Ramos (cell line): ENCODE measurements around the gene CPSF4L.

ENCODE experiments used
- in situ Hi-C: fragments of 300-500 bp; cut with MboI; formaldehyde crosslinking; loops from one replicate; pipeline ENCODE4 v1.14.3; 2022; ENCODE audit warnings: low sequenced_read_pairs; ENCODE audit not compliant: unreplicated experiment

Gene CPSF4L

DNA sequence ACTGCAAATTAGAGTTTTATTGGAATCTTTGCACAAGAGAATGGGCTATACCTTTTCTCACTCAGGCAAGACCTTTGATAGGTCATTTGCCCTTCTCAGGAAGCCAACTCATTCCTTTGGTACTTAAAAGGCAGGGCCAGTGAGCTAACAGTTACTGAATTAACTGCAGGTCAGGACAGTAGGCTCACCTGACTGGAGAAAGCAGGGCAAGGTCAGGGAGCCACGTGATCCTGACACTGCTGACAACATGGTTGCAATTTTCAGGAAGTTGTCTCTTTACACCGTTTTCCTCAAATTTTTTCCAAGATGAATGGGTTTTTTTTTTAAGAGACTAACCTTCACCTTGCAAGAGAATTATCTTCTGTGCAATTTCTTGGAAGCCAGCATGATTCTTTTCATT is 21.1 kb downstream of the CPSF4L start:
- in situ Hi-C loops: no loop called here

DNA sequence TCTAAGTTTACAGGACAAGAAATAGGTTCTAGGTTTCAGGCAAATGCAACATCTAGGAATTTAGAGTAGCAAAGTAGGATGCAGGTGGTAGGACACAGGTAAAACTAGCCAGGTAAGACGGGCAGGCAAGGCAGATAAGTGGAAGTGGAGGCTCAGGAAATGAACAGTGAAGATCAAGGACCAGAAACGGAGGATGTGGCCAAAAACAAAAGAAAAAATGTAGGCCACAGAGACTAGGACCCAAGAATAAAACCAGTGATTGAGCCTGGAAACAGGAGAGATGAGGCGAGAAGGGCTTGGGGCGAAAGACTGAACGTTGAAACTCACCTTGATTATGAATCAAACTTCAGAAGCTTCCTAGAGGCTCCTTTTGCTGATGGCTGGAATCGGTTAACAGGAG is 24.0 kb downstream of the CPSF4L start:
- in situ Hi-C loops: no loop called here

DNA sequence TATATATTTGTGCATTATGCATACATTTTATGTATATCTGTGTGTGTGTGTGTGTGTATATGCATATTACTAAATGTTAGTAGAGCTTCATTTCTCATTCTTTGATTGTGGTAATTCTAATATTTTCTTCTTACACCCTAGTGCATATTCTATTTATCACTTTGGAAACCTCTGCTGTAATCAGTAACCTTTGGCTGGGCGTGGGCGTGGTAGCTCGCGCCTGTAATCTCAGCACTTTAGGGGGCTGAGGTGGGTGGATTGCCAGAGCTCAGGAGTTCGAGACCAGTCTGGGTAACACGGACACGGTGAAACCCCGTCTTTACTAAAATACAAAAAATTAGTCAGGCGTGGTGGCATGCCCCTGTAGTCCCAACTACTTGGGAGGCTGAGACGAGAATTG is 26.9 kb downstream of the CPSF4L start:
- in situ Hi-C loops: no loop called here

DNA sequence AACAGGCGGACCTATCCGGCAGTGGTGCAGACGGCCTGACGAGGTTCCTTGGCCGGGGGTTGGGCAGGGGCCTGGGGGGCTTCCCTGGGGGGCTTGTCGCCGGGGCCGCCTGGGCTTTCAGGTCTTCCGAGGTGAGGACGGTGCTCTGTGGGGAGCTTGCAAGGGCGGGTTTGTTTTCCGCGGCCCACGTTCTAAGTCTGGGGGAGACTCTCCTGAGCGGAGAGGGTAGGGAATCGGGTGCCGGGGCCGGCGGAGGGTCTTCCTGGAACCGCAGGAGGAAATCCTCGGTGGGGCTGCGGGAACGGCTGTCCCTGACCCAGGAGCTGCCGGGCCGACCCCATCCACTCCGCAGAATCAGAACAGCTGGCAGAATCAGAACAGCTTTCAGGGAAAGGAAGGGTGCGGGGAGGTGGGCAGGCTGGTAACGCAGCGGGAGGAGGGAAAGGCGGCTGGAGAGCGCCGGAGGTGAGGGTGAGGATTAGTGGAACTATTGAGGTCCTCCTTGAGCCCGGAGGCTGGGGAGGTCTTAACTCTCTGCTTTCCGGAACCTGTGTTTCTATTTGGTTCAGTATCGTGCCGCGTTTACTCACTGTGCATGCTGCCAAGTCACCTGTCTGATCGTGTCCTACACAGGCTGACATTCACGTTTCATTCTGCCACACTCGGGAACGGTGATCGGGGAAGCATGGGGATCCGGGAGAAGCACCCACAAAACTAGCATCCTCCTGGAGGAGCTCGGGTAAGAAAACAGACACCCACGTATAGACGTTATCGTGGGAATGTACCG is 28.9 kb downstream of the CPSF4L start:
- in situ Hi-C loops: no loop called here

DNA sequence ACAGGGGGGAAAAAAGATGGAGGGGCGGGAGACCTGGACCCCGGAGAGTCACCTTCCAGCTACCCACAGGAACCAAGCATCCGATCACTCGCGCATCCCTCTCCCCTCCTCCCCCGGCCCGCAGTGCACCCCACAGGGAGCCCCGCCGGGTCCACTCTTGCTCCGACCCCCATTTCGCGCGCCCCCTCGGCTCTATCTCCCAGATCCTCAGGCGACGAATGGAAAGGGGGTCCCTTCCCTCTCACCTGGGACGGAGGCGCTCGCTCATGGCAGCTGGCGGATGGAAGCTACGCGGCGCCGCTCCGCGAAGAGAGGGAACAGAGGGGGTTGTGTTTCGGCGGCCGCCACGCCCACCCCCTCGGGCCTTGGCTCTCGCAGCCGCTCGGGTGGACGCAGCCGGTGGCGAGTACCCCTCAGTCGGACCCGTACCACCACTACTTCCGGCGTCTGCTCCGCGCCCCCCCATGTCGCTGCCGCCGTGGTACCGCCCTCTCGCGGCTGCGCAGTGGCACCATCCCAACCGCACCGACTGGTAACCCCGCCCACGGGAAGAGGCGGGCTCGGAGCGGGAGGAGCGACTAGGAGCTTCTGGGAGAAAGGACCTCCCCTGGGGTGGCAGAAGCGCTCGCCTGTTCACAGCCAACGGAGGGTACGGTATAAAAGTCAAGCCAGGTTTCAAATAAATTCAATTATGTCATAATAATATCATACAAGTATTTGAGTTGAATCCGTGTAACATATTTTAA is 29.7 kb downstream of the CPSF4L start:
- in situ Hi-C loops: no loop called here

DNA sequence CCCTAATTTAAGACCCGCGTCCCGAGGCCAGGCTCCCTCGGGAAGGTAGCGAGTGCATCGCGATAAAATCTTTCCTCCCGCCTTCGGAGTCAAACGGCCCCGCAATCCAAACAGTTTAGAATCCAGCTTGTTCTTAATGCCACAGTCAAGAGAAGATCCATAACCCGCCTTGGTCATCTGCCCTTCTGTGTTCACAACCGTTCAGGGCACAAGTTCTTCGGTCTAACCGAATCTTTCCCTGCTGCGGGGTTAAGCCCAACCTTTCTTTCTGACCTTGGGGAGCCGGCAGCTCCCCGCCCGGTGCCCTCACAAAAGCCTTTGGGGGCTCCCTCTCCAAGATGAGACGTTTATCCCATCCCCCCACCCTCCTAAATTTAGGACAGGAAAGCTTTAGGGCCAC is 30.3 kb downstream of the CPSF4L start:
- in situ Hi-C loops: no loop called here

DNA sequence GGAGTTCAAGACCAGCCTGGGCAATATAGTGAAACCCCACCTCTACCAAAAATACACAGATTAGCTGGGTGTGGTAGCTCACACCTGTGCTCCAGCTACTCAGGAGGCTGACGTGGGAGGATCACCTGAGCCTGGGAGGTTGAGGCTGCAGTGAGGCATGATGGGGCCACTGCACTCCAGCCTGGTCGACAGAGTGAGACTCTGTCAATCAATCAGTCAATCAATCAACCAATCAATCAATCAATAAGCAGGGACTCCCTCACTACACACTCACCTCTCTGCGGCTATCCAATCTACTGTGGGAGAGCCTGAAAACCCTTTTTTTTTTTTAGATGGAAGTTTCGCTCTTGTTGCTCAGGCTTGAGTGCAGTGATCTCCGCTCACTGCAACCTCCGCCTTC is 31.6 kb downstream of the CPSF4L start:
- in situ Hi-C loops: no loop called here

DNA sequence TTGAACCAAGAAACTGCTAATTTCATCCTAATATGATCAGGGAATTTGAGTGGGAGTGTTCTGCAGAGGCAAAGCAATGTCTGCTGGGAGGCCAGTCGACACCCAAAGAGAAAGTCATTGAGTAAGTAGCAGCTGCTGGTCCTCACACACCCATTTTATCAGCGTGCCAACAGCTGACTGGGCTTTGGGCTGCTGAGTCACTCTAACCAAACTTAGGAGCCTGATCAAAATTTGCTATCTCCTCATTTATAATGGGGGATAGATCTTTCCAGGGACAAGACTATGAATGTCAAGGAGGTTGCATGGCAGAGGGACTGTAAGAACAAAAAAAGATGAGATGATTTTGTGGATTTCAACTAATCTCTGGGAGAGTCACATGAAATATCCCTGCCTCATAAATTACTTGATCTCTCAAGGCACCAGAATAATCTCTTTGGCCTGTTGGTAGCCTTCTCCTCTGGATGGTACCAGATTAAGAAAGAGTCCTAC is 32.9 kb downstream of the CPSF4L start:
- in situ Hi-C loops: no loop called here

DNA sequence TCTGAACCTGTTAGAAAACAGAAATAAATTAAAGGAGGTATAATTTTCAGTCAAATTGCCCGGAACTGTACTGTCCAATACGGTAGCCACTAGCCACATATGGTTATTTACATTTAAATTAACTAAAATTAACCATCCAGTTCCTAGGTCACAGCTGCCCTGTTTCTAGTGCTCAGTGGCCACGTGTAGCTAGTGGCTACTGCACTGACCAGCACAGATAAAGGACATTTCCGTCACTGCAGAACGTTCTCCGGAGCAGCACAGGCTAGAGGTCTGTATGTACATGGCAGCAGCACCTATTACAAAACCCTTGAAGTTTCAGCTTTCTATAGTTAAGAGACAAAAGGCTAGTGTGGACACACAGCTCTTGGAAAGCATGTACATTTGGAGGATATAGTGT is 33.7 kb downstream of the CPSF4L start:
- in situ Hi-C loops: no loop called here

DNA sequence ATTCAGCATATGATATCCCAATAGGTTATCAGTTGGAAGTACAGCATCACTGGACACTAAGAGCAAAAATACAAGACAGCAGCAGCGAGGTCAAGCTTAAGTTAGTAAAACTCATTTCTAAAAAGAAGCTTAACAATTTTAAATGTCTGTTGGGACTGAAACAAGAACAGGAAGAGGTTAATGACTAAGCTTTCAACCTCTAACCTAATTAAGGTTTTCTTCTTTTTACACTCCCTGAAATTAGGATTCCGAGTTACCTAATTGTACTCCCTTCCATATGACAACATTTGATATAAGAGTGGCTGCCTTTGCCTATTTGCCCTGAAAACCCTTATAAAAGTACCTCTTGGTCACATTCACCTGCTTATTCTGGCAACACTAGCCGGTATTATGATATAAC is 34.3 kb downstream of the CPSF4L start:
- in situ Hi-C loops: no loop called here

DNA sequence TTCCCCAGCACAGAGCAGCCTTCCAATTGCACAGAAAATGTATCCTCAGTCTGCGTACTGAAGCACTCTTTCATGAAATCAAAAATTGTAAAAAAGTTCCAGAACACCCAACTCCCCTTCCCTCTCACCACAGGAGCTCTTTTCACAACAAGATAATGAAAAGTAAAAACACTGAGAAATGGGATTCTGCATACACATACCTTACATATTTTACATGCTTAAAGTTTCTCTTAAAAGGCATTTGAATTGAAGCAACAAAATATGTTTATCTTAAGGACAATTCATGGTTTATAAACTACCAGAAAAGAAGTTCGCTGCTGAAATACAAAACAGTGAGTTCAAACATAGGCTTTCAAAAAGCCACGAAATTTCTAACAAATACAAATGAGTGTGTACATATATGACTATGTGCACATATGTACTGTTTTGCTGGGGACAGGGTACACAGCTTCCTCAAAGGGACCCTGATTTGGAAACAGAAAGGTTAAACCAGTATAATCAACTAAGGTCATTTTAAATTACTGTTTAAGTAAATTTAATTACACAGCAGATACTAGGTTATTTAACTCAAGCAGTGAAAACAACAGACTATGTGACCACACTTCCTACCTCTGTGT is 35.0 kb downstream of the CPSF4L start:
- in situ Hi-C loops: no loop called here

DNA sequence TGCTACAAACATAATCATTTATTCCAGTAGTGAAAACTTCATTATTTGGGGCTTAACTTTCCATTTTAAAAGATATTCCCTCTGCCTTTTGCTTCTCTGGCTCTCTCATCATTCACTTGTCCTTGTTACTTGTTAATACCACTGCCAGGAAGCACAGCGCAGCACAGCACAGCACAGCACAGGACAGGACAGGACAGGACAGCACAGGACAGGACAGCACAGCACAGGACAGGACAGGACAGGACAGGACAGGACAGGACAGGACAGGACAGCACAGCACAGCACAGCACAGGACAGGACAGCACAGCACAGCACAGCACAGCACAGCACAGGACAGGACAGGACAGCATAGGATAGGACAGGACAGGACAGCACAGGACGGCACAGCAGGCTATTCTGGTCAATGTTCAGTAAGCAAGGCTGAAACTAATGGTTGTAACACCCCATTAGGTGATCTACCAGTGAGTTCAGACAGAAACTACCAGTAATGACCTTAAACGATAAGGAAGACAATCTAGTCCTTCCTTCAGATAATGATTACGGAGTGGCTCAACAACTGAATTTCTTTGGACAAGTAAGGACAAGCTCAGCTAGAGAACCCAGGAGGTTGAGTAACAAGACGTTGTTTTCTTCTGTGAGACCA is 36.9 kb downstream of the CPSF4L start:
- in situ Hi-C loops: no loop called here

DNA sequence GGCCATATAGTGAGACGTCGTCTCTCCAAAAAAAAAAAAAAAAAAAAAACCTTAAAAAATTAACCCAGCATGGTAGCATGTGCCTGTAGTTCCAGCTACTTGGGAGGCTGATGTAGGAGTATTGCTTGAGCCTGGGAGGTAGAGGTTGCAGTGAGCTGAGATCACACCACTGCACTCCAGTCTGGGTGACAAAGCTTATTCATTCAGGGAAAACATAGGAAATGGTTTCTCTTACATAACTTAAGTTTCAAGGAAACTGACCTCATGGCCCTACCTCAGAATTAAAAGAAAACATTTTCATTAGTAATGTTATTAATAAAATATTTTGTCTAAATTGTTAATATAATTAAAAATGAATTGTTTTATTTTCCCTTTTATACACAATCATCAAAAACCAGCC is 37.4 kb downstream of the CPSF4L start:
- in situ Hi-C loops: no loop called here

DNA sequence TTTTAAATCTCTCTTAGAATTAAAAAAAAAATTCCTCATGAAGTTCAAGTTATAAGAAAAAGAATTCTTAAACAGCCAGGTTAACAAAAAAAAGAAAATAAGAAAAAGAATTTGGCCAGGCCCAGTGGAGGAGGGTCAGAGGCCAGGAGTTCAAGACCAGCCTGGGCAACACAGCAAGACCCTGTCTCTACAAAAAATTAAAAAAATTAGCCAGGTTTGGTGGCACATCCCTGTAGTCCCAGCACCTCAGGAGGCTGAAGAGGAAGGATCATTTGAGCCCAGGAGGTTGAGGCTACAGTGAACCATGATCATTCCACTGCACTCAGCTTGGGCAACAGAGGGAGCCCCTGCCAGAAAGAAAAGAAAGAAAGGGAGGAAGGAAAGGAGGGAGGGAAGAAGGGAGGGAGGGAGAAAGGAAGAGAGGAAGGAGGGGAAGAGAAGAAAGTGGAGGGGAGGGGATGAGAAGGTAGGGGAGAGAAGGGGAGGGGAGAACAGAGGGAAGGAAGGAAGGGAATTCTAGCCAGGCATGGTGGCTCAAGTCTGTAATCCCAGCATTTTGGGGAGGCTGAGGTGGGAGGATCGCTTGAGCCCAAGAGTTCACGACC is 38.0 kb downstream of the CPSF4L start:
- in situ Hi-C loops: no loop called here

DNA sequence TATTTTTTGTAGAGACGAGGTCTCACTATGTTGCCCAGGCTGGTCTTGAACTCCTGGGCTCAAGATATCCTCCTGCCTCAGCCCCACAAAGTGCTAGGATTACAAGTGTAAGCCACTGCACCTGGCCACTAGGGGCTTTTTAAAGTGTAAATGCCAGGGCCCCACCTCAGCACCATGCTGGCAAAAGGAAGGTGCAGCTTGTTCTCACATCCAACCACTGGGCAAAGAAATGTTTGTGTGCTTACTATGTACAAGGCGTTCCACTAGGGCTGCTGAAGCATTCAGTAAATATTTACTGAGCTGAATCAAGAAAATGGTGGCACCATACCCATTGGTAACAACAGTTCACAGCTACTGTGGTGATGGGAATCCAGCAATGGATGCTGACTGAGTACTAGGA is 46.2 kb downstream of the CPSF4L start:
- in situ Hi-C loops: no loop called here

DNA sequence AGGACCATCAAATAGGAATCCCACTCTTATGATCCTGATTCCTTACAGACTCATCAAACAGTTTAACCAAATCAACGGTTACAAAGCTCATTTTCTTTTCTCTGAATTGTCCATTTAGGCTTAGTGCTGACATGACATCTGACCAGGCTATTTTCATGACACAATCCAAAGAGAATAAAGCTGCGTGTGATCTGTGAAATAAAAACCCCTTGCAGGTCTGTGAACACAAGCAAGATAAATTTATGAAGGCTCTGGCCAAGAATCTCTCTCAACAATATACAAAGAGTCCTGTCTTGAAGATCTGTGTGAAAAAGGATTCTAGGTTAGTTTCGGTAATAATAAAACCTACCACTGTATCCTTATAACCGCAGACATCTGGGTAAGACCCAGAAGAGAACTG is 46.8 kb downstream of the CPSF4L start:
- in situ Hi-C loops: no loop called here

DNA sequence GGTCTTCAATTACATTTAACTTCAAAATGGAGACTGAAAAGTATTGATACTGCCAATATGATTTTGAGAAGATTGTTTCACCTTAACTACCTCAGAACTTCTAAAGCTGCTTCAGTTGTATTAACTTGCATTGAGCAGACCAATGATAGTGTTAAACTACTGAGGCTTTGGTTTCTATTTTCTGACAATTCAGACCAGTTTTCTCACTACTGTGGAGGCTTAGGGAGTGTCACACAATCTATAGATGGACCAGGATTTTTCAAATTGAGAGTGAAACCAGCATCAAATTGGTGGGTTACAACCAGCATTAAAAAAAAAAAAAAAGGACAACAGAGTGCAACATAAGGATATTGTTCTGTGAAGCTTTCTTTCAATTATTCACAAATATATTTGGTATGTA is 47.7 kb downstream of the CPSF4L start:
- in situ Hi-C loops: no loop called here

DNA sequence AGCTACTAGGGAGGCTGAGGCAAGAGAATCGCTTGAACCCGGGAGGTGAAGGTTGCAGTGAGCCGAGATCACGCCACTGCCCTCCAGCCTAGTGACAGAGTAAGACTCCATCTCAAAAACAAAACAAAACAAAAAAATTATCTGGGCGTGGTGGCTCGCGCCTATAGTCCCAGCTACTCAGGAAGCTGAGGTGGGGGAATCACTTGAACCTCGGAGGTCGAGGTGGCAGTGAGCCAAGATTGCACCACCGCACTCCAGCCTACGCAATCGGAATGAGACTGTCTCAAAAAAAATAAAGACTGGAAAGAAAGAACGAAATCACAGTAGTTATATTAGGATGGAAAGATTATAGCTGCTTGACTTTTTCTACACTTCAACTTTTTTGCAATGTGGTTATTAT is 49.9 kb downstream of the CPSF4L start:
- in situ Hi-C loops: no loop called here

DNA sequence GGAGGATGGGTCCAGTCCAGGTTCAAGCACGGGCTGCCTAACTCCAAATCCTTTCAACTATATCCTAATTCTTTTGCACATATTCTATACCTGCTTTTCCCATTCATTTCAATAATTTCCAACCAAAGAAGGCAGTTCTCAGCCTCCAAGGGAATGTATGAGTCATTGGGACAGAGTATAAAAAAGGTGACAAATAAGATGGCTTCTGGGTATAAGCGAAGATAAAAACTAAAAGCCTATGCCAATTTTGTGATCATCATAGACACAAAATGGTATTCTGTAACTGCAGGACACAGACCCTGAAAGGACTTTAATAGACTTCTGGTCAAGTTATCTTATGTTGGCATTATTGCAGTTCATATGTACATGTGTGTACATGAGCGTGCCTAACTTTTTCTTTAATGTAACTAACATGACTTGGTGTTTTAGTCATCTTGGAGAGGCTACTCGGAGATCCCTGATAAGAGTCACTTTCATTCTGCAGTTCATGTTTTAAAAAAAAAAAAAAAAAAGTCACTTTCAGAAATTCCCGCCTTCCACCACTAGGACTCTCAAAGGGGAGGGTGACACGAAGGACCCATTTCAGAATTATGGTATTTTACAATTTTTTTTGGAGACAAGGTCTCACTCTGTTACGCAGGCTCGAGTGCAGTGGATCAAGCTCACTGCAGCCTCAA is 51.5 kb downstream of the CPSF4L start:
- in situ Hi-C loops: no loop called here

DNA sequence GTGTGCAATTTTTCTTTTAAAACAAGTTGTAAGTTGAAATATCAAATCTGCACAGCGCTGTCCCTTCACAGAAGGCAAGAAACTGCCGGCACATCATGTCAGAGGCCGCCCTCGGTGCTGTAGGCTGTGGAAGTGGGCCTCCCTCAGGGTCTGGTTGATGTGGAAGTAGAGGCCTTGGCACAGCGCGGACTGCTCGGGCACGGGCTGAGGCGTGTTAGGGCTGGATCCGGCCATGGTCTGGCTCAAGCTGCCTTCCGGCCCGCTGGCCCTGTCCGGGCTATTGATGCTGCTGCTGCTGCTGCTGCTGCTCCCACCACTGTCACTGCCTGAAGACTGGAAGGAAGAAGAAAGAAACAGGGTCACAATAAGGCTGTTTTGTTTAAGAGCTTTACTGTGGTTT is 52.2 kb downstream of the CPSF4L start:
- in situ Hi-C loops: no loop called here
